CD4-positive, alpha-beta T cell treated with Interleukin-2 at 100 ng/mL for 4 hours (primary cell): Measurements from ENCODE around the gene CAPZB.

Experiments used
- DNase-seq: peaks from one replicate; pipeline ENCODE4 v3.0.0-alpha.2; 2020; ENCODE audit warnings: low spot score

CAPZB gene

GRCh38 chr1:19405761-19406487, 79.4 kb downstream of the CAPZB start:
- DNase-seq: no peak

- no peak for DNase-seq
Measured at GRCh38 chr1:19405195-19405760, 80.1 kb downstream of the CAPZB start.

DNA sequence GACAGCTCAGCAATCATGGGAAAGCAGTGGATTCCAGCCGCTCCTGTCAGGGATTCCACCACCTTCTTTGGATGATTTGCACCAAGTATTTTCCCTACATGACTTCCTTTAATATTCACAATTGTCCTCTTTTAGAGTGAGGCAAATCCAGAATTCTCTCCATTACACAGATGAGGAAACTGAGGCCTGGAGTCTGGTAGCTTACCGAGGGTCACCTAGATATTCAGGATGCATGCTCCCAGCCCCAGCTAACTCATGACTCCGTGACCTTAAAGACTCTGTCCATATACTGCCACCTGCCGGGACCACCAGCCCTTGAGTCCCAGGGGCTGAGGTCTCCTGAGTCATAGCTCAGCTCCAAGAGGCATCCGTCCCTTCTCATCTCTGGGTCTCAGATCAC, 80.6 kb downstream of the CAPZB start:
- DNase-seq: no peak

DNA sequence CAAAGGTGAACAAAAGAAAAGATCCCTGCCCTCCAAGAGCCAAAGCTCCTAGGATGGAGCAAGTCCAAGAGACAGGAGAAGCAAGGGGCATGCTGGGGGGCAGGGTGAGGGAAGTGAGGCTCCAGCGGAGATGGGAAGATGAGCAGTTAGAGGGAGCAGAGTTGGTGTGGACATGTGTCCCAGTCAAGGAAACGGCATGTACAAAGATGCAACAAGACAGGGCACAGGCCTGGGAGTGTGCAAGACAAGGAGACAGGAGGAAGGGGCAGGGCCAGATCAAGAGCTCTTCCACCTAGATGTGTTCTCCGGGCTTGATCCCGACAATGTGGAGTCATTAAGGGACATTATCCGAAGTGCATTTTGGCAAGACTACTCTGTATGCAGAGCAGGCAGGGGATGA, 82.1 kb downstream of the CAPZB start:
- no peak for DNase-seq

- no peak for DNase-seq
Measured at GRCh38 chr1:19402031-19402813, 83.1 kb downstream of the CAPZB start.

DNA sequence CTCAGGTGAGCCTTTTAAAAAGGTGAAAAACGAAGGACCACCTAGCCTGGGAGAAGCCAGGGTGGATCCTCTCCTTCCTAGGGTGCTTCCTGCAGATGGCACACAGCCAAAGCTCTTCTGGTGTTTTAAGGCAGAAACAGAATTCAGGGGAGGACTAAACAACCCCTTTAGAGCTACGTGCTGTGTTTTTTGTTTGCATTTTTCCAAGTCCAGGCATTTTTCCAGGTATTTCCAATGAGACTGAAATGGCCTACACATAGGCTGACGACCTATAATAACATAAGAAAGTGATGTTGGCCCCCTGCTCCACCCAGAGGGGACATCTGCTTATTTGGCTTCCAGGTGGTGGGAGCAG, 83.8 kb downstream of the CAPZB start:
- DNase-seq: no peak

DNA sequence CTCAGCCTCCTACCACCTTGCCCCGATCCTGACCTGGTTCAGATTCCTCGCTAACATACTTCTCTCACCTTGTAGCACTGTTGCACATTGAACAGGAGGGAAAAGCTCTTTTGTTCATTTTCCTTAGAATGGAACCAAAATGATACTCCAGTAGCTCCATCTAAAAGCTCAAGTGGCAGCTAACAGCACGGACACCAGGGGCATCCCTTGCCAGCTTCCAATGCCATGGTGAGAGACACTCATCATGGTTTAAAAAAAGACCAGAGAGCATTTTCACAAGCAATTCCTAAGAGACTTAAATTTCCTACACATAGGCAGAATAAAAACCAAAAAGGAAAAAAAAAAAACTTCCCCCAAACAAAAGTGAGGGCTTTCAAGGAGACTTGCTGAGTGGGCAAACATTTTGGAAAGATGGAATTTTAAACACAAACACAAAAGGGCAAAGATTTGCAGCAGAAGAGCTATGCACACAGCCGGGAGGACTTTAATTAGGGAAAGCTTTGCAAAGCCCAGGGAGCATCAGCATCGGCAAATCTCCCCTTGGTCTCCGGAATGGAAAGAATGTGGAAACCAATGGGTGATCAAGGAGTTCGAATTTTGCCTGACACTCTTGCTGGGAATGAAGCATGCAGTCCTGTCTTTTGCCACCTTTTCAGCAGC, 84.3 kb downstream of the CAPZB start:
- DNase-seq: no peak

DNA sequence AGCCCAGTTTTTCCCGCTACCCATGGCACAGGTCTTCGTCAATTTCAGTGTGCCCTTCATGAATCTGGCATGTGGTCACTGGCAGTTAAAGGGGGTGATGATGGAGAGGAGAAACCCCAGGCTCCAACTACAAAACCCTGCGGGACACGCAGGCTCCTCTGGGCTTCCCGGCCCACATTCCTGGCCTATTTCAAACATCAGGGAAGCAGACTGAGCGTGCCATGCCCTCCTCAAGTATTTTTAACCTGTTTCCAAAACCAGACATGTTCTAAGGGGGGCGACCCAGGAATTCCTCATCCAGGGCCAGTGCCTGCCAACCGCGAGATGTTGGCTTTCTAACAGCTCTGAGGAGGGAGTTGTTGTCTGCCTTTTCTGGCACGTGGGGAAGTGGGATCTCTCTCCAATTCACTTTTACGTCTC, 85.1 kb downstream of the CAPZB start:
- DNase-seq: no peak

GRCh38 chr1:19398309-19398760, 87.0 kb downstream of the CAPZB start:
- DNase-seq: peak; percentile 5

GRCh38 chr1:19397217-19397945, 88.0 kb downstream of the CAPZB start:
- DNase-seq: no peak

GRCh38 chr1:19396280-19396679, 89.1 kb downstream of the CAPZB start:
- no peak for DNase-seq

DNA sequence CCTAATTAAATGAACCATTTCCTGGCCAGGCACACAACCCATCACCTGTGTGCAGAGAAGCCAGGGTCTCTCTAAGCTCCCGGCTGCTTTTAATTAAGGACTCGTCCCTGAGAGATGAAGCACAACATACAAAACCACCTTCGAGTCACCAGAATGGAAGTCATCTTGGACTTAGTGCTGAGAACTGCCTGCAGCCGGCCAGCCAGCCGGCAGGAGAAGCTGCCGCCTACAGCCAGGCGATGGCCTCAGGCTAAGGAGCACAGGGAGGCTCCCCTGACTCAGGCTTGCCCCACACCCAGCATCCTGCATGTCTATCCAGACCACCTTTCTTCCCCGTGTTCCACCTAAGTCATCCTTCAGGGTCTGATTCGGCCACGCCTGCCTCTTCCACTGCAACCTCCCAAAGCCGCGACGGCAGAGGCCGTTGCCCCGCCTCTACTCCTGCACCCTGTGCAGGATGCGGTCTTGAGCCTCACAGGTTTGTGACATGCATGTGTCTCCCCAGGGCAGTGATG, 89.6 kb downstream of the CAPZB start:
- DNase-seq: no peak

- DNase-seq: no peak
Measured at GRCh38 chr1:19393046-19393445, 92.3 kb downstream of the CAPZB start.

- DNase-seq: no peak
Measured at GRCh38 chr1:19392221-19392620, 93.1 kb downstream of the CAPZB start.

- no peak for DNase-seq
Measured at GRCh38 chr1:19391596-19391981, 93.8 kb downstream of the CAPZB start.

GRCh38 chr1:19390901-19391595, 94.3 kb downstream of the CAPZB start:
- DNase-seq: peak; percentile 71

GRCh38 chr1:19390166-19390850, 95.0 kb downstream of the CAPZB start:
- DNase-seq: no peak

- no peak for DNase-seq
Measured at GRCh38 chr1:19388980-19389379, 96.4 kb downstream of the CAPZB start.

DNA sequence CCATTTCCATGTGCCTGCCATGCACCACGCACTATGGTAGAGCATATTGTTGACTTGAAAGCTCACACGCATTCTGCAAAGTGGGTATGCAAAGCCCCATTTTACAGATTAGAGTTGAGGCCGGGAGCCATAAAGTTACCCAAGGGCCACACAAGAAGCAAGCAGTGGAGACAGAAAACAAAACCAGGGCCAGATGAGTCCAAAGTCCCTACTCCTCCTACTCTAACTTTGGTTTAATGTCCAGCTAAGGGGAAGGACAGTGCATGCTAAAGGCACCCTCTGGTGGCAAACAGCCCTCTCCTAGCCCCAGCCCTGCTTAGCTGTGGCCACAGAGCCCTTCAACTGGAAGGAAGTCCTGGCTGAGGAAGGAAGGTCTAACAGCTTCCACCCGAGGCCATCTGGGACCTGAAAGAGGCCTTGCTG, 98.3 kb downstream of the CAPZB start:
- no peak for DNase-seq

DNA sequence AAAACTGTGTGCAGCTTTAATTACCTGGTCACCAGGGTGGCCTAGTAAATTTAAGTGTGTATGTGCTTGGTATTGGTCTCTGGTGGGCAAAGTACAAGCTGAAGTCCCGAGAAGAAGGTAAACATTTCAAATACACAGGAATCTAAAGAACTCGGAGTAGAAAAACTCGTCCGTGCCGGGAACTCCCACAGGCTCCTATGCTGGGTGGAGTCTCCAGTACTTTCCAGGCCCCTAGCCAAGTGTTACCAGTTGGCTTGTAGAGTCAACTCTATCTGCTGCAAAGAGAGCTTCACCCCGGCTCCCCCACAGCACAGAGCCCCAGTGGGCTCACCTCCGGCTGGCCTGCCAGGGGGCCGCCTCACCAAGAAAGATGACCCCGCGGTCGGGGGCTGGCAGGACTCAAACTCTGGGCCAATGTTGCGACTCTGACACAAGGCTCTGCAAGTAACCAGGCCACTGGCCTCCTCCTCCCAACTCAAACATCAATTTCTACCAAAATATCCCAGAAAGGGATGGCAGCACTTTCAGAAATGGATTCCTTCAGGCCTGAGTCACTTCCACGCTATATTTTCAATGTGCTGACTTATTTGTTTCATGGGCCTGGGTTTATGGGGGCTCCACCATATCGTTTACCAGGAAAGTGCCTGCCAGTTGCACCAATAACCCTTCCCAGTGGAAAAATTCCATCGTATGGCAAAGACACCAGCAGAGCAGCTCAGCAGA, 99.3 kb downstream of the CAPZB start:
- DNase-seq: no peak
